ENCODE measurements around the gene MEF2D.

Gene MEF2D

GRCh38 chr1:156461781-156462647, 38.6 kb downstream of the MEF2D start:
- in situ Hi-C loops (cut with MboI; ENCODE audit: low pct_unique_long_range_greater_than_20kb, low sequenced_read_pairs) = loop anchor here (10.0 kb wide), 1 partner anchor 133 kb away; the partner anchor contains the start of gene NAXE

GRCh38 chr1:156461109-156461508, 39.5 kb downstream of the MEF2D start:
- no peak for DNase-seq
- in situ Hi-C loops (cut with MboI; ENCODE audit: low pct_unique_long_range_greater_than_20kb, low sequenced_read_pairs) = loop anchor here (10.0 kb wide), 1 partner anchor 134 kb away; the partner anchor contains the start of gene NAXE

More at GRCh38 chr1:156461781-156462647, 38.6 kb downstream of the MEF2D start:
- DNase-seq = no peak

- in situ Hi-C loops (cut with MboI; ENCODE audit: low pct_unique_long_range_greater_than_20kb, low sequenced_read_pairs) = loop anchor here (10.0 kb wide), 1 partner anchor 134 kb away; the partner anchor contains the start of gene NAXE
Measured at GRCh38 chr1:156460525-156460924, 40.0 kb downstream of the MEF2D start.

GRCh38 chr1:156458181-156458503, 42.4 kb downstream of the MEF2D start:
- in situ Hi-C loops (cut with MboI; ENCODE audit: low pct_unique_long_range_greater_than_20kb, low sequenced_read_pairs) = no loop called here
- no peak for DNase-seq

More at GRCh38 chr1:156460525-156460924, 40.0 kb downstream of the MEF2D start:
- no peak for DNase-seq

GRCh38 chr1:156456625-156457465, 43.7 kb downstream of the MEF2D start:
- in situ Hi-C loops (cut with MboI; ENCODE audit: low pct_unique_long_range_greater_than_20kb, low sequenced_read_pairs) = no loop called here
- peak; percentile 96 for DNase-seq

GRCh38 chr1:156455362-156455761, 45.2 kb downstream of the MEF2D start:
- in situ Hi-C loops (cut with MboI; ENCODE audit: low pct_unique_long_range_greater_than_20kb, low sequenced_read_pairs) = no loop called here
- DNase-seq = no peak

- in situ Hi-C loops (cut with MboI; ENCODE audit: low pct_unique_long_range_greater_than_20kb, low sequenced_read_pairs) = no loop called here
- no peak for DNase-seq
Measured at GRCh38 chr1:156452907-156453306, 47.7 kb downstream of the MEF2D start.

- DNase-seq = no peak
- in situ Hi-C loops (cut with MboI; ENCODE audit: low pct_unique_long_range_greater_than_20kb, low sequenced_read_pairs) = no loop called here
Measured at GRCh38 chr1:156451505-156452160, 48.9 kb downstream of the MEF2D start.

- no peak for DNase-seq
- in situ Hi-C loops (cut with MboI; ENCODE audit: low pct_unique_long_range_greater_than_20kb, low sequenced_read_pairs) = loop anchor here (10.0 kb wide), 1 partner anchor 64 kb away; no protein-coding TSS in a partner anchor
Measured at GRCh38 chr1:156448134-156448967, 52.2 kb downstream of the MEF2D start.

GRCh38 chr1:156445789-156446263, 54.7 kb downstream of the MEF2D start:
- in situ Hi-C loops (cut with MboI; ENCODE audit: low pct_unique_long_range_greater_than_20kb, low sequenced_read_pairs) = loop anchor here (10.0 kb wide), 1 partner anchor 61 kb away; no protein-coding TSS in a partner anchor
- peak; percentile 94 for DNase-seq

- DNase-seq = peak; percentile 68
- in situ Hi-C loops (cut with MboI; ENCODE audit: low pct_unique_long_range_greater_than_20kb, low sequenced_read_pairs) = loop anchor here (10.0 kb wide), 1 partner anchor 60 kb away; no protein-coding TSS in a partner anchor
Measured at GRCh38 chr1:156444407-156445001, 56.1 kb downstream of the MEF2D start.

- no peak for DNase-seq
- in situ Hi-C loops (cut with MboI; ENCODE audit: low pct_unique_long_range_greater_than_20kb, low sequenced_read_pairs) = loop anchor here (10.0 kb wide), 1 partner anchor 58 kb away; no protein-coding TSS in a partner anchor
Measured at GRCh38 chr1:156443286-156443685, 57.3 kb downstream of the MEF2D start.

GRCh38 chr1:156440654-156441437, 59.7 kb downstream of the MEF2D start:
- in situ Hi-C loops (cut with MboI; ENCODE audit: low pct_unique_long_range_greater_than_20kb, low sequenced_read_pairs) = loop anchor here (10.0 kb wide), 1 partner anchor 56 kb away; no protein-coding TSS in a partner anchor

GRCh38 chr1:156439777-156440183, 60.8 kb downstream of the MEF2D start:
- DNase-seq = no peak
- in situ Hi-C loops (cut with MboI; ENCODE audit: low pct_unique_long_range_greater_than_20kb, low sequenced_read_pairs) = loop anchor here (10.0 kb wide), 1 partner anchor 55 kb away; no protein-coding TSS in a partner anchor

More at GRCh38 chr1:156440654-156441437, 59.7 kb downstream of the MEF2D start:
- no peak for DNase-seq

GRCh38 chr1:156439036-156439776, 61.4 kb downstream of the MEF2D start:
- no peak for DNase-seq
- in situ Hi-C loops (cut with MboI; ENCODE audit: low pct_unique_long_range_greater_than_20kb, low sequenced_read_pairs) = no loop called here

GRCh38 chr1:156438278-156438987, 62.1 kb downstream of the MEF2D start:
- in situ Hi-C loops (cut with MboI; ENCODE audit: low pct_unique_long_range_greater_than_20kb, low sequenced_read_pairs) = no loop called here
- no peak for DNase-seq

Data from KBM-7 (cell line).